NT2/D1 (cell line): ENCODE results near the gene ECT2L.

ENCODE experiments used
- SUZ12 ChIP-seq: IDR thresholded peaks from 2 replicates; pipeline ENCODE4 v1.6.1; 2011; ENCODE audit not compliant: insufficient read length, insufficient read depth; ENCODE audit errors: extremely low read depth
- YY1 ChIP-seq: IDR thresholded peaks from 2 replicates; pipeline ENCODE4 v1.6.1; 2011; ENCODE audit not compliant: insufficient read length, insufficient read depth
- ZNF274 ChIP-seq: IDR thresholded peaks from 2 replicates; pipeline ENCODE4 v1.6.1; 2011; ENCODE audit warnings: mild to moderate bottlenecking, low read depth, low read length

DNA sequence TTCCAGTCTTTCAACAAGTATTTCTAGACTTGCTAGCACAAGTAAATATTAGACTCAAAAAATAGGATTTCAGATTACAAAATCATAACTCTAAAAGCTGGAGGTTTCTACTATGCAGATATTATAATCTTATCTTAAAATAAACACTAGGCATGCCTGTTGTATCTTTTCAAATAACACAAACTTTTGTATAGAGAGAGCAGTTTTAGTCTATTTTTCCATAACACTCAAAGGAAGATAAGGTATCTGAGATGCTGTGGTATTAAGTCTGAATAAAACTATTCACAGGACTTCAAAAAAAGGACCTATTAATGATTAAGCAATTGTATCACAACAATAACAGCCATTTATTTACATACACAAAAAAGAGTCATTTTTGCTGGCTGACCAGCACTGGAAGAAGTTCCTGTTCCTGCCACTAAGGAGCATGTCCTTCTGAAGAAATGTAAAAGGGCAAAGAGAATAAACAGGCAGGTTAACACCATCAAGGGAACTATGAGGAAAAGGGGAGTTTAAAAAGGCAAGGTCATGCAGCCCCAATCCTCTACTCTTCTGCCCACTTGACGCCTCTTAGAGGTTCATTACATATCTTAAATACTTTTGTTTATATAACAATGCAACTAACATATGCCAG is 152.8 kb downstream of the ECT2L start:
- TF ChIP-seq YY1 (no peak), ZNF274 (no peak), SUZ12 (no peak)
